ENCODE data around the gene CARMIL3.
"Not testable (repeated sequence)": the region's sequence is repeated elsewhere in the genome, so short reads cannot be mapped to it uniquely, and the experiment has no call there.

DNA sequence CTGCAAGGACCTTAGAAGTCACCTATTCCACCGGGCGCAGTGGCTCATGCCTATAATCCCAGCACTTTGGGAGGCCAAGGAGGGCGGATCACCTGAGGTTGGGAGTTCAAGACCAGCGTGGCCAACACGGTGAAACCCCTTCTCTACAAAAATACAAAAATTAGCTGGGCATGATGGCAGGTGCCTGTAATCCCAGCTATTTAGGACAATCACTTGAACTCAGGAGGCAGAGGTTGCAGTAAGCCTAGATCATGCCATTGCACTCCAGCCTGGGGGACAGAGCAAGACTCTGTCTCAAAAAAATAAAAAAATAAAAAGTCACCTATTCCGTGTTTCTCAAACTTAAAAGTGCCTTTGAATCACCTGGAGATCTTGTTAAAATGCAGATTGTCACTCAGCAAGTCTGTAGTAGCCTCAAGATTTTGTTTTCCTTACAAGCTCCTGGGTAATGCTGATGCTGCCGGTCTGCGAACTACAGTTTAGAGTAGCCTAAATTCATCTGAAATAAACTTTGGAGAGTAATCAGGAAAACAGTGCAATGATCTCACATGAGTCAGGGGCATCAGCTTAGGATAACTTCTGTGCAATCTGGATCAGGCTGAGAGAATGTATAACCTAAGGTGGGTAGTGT lies 53.9 kb downstream of the CARMIL3 start:
- not testable (repeated sequence) for TF ChIP-seq POLR2A, CTCF (IDR thresholded peaks at IDR 0.05)

Measured in vagina (tissue), 2 donors.